ENCODE measurements around the gene HOOK2.
"Not testable (repeated sequence)": the region's sequence is repeated elsewhere in the genome, so short reads cannot be mapped to it uniquely, and the experiment has no call there.

Gene HOOK2, protein sequence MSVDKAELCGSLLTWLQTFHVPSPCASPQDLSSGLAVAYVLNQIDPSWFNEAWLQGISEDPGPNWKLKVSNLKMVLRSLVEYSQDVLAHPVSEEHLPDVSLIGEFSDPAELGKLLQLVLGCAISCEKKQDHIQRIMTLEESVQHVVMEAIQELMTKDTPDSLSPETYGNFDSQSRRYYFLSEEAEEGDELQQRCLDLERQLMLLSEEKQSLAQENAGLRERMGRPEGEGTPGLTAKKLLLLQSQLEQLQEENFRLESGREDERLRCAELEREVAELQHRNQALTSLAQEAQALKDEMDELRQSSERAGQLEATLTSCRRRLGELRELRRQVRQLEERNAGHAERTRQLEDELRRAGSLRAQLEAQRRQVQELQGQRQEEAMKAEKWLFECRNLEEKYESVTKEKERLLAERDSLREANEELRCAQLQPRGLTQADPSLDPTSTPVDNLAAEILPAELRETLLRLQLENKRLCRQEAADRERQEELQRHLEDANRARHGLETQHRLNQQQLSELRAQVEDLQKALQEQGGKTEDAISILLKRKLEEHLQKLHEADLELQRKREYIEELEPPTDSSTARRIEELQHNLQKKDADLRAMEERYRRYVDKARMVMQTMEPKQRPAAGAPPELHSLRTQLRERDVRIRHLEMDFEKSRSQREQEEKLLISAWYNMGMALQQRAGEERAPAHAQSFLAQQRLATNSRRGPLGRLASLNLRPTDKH

DNA sequence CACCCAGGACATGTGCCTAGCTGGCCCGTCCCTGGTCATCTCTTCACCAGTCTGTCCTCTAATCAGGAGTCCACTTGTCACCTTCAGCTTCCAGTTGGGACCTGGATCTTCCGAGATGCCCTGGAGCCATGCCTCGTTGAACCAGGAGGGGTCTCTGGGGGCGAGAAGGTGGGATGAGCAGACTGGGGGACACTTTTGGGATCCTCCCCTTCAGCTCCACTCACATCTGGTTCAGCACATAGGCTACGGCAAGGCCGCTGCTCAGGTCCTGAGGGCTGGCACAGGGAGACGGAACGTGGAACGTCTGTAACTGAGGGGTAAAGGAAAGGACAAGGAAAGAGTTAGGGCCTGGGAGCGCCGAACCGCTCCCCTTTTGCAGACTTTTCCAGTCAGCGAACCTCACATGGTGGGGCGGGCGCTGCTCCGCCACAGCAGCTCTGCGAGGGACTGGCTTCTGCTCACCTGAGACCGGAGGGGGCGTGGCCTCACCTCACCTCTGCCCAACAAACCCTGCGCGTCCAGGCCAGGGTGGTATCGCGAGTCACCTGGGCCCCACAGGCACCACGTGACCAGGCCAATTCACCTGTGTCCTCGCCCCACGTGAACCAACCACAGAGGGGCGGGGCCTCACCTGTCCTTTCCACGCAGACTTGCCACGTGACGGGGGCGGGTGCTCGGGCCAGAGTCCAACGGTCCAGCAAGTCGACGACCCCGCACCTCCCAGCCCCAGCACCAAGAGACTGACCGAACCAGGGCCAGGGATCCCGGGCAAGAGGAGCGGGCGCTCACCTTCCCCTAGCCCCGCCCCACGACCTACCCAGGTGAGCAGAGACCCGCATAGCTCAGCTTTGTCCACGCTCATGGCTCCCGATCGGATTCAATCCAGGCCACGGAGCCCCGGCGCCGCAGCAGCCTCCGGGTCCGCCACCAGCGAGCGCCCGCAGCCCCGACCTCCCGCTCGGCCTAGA is at the start of gene HOOK2:
TSS of gene HOOK2 (minus strand) at position 965 of the 968 bp plus-strand sequence. CDS start at position 862, 103 bp downstream.
- no peak for DNase-seq

DNA sequence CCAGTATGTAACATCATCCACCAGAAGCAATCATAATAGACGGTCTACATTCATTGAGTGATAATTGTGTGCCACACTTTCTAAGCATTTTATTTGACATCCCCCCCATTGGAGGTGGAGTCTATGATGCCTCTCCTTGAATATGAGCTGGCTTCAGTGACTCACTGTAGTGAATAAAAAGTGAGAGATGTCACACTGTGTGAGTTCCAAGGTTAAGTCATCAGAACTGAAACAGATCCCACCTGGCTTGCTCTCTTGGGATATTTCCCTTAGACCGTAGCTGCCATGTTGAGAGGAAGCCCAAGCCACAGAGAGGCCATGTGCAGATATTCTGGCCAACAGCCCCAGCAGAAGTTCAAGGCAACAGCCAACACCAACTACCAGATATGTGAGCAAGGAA is 46.4 kb upstream of the HOOK2 start:
- DNase-seq, result no peak

- DNase-seq, result not testable (repeated sequence)
Observed at GRCh38 chr19:12817810-12818209, 42.5 kb upstream of the HOOK2 start.

DNA sequence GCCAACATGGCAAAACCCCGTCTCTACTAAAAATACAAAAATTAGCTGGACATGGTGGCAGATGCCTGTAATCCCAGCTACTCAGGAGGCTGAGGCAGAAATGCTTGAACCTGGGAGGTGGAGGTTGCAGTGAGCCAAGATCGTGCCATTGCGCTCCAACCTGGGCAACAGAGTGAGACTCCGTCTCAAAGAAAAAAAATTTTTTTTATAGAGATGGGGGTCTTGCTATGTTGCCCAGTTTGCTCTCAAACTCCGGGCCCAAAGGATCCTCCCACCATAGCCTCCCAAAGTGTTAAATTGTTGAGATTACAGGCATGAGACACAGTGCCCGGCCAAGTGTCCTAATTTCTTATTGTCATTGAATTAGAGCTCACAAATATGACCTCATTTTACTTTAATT is 41.8 kb upstream of the HOOK2 start:
- DNase-seq, result not testable (repeated sequence)

GRCh38 chr19:12815088-12815487 is 39.7 kb upstream of the HOOK2 start:
- DNase-seq, result no peak

DNA sequence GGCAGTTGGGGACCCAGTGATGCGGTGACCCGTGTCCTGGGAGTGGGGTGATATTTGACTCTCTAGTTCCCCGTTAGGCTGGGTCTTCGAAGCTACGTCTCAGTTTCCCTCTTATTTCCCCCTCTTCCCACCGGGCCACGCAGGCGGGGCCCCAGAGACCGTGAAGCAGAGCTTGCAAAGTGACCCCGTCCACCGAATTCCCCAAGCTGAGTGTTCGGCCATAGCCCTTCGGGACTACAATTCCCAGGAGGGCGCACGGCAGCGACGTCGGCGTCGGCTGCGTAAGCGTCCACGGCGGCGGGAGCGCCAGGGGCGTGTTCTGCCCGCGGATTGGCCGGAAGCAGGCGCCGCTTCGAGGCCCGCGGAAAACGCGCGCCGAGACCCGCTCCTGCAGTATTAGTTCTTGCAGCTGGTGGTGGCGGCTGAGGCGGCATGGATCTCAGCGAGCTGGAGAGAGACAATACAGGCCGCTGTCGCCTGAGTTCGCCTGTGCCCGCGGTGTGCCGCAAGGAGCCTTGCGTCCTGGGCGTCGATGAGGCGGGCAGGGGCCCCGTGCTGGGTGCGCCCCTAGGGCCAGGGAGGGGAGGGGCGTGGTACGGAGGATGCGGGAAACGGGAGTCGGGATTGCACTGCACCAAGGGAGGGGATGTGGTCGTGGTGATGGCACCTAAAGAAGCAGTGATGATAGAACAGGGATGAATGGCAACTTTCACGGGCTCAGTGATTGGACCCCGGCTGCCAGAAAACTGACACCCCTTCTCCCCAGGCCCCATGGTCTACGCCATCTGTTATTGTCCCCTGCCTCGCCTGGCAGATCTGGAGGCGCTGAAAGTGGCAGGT is 31.1 kb upstream of the HOOK2 start, which contains the start of gene RNASEH2A:
TSS of gene RNASEH2A (plus strand) at position 343 of the 840 bp plus-strand sequence. CDS start at position 433, 90 bp downstream.
- peak; percentile 74 for DNase-seq

DNA sequence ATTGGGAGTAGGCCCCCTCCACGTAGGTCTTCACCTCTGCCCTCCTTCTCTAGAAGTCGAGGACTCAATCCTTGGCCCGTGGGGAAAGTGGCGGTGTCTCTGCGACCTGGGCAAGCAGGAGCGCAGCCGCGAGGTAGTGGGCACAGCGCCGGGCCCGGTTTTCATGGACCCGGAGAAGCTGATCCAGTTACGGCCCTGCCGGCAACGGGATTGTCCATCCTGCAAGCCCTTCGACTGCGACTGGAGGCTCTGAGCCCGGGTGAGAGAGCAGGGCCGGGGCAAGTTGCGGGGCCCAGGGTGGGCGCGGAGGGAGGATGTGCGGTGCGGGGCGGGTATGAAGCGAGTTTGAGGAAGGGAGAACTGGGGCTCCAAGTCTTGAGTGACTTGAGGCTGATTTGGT is 28.7 kb upstream of the HOOK2 start:
- no peak for DNase-seq

DNA sequence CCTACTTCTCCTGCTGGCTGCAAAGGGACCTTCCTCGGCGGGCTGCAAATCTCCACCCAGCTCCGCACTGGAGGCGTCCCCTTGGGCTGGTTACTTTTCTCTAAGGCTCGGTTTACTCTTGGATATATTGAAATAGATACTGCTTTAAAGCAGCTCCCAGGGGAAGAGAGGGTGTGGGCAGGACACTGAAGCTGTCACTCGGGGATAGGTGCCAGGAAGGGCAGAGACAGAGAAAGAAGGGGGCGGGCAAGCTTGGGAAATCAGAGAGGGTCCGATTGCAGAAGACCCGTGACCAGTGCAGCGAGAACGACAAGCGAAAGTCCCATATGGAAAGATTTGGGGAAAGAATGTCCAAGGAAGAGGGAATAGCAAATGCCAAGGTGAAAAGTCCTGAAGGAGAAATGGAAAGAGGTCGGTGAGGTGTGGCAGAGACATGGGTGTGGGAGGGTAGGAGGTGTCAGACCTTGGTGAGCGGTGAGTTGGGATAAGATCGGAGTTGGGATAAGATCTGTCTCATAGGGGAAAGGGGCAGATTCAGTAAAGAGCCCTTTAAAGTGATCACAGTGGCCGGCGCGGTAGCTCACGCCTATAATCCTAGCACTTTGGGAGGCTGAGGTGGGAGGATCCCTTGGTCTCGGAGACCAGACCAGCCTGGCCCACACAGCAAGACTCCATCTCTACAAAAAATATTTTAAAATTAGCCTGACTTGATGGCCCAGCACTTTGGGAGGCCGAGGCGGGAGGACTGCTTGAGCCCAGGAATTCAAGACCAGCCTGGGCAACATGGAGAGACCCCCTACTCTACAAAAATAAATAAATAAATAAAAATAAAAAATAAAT is 27.1 kb upstream of the HOOK2 start:
- DNase-seq, result no peak

DNA sequence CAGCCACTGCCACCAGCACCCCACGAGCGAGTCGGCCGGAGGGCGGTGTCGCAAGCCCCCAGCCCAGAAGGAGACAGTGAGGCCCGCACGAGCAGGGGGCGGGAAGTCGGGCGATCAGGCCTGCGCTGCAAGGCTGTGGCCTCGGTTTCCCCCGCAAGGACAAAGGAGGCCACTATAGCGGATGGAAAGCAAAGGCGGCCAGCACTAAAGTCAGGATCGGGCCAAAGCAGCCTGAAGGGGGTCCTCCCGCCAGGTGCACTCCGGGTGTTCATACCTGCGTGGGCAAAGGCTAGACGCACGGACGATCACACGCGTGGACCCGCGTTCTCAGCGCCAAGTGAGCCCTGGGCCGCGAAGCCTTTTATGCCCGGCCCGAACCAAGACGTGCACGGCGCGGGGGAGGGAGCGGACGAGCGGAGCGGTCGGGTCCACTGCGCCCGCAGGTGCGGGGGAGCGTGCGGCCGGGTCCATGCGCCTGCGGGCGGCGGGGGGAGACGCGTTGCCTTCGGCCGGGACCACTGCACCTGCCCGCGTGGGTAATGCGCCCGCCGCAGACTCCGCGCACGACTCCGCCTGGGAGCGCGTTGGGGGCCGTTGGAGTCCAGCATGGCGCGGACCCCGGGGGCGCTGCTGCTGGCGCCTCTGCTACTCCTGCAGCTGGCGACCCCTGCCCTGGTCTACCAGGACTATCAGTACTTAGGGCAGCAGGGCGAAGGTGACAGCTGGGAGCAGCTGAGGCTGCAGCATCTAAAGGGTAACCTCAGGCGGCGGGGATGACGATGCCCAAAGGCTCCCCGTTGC is 26.3 kb upstream of the HOOK2 start, which contains the start of the genes PRDX2 and THSD8:
TSS of gene PRDX2 (minus strand) at position 335 of the 801 bp plus-strand sequence. CDS start 539 bp downstream, outside the sequence.
TSS of gene THSD8 (plus strand) at position 604 of the 801 bp plus-strand sequence. CDS start at position 607, 3 bp downstream.
- peak; percentile 45 for DNase-seq

DNA sequence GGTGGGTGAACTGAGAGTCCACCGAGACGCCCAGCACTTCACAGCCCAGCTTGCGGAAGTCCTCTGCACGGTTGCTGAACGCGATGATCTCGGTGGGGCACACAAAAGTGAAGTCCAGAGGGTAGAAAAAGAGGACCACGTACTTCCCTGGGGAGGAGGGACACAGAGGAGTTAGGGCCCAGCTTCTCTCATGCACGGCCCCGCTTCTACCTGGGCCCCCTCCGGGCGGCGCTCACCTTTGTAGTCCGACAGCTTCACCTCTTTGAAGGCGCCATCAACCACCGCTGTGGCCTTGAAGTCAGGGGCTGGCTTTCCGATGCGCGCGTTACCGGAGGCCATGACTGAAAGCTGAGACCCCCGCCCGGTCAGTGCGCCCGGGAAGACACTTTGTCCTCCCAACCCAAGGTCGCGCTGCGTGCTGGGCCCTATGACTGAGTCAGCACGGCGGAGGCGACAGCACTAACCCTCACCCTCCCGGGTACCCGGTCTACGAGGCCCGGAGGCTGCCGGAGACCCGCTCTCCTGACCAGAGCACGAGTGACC is 25.6 kb upstream of the HOOK2 start:
- DNase-seq, result peak; percentile 10

DNA sequence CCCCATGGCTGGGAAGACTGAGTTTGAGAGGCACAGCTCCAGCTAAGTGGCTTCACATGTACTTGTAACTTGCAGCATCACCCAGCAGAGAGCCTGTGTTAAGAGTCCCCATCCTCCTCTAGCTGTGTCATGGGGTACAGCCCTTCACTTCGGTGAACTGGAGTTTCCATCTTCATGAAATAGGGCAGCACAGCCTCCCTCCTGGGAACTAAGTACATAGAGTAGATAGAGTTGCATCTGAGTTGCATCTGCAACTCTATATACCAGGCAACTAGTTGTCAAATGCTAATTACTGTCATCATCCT is 25.1 kb upstream of the HOOK2 start:
- DNase-seq, result no peak

DNA sequence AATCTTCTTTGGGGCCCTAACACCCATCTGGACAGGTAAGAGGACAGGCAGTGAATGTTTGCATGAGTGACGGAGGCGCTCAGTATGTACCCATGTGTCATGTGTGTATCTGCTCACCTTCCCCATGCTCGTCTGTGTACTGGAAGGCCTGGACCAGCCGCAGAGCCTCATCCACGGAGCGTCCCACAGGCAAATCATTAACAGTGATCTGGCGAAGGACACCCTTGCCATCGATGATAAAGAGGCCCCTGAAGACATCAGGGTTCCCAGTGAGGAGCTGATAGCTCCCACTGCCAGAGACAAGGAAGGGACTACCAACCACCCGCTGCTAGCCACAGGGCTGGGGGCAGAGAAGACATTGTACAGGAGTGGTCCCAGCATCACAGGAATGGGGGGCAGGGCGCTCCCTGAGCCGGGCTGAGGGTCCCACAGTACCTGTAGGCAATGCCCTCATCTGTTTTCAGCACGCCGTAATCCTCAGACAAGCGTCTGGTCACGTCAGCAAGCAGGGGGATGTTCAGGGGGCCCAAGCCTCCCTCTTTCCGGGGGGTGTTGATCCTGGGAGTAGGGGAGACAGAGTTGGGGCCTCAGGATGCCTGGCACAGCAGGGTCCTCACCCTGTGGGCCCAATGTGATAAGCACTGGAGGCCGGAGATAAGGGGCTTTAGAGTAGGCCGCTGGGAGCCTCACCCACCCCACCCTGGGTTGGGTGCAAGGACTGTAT is 24.6 kb upstream of the HOOK2 start:
- no peak for DNase-seq

- not testable (repeated sequence) for DNase-seq
Observed at GRCh38 chr19:12797607-12798006, 22.3 kb upstream of the HOOK2 start.

- DNase-seq, result no peak
Observed at GRCh38 chr19:12797141-12797587, 21.8 kb upstream of the HOOK2 start.

- peak; percentile 68 for DNase-seq
Observed at GRCh38 chr19:12796146-12797071, 21.1 kb upstream of the HOOK2 start.

- DNase-seq, result no peak
Observed at GRCh38 chr19:12794971-12795381, 19.6 kb upstream of the HOOK2 start.

DNA sequence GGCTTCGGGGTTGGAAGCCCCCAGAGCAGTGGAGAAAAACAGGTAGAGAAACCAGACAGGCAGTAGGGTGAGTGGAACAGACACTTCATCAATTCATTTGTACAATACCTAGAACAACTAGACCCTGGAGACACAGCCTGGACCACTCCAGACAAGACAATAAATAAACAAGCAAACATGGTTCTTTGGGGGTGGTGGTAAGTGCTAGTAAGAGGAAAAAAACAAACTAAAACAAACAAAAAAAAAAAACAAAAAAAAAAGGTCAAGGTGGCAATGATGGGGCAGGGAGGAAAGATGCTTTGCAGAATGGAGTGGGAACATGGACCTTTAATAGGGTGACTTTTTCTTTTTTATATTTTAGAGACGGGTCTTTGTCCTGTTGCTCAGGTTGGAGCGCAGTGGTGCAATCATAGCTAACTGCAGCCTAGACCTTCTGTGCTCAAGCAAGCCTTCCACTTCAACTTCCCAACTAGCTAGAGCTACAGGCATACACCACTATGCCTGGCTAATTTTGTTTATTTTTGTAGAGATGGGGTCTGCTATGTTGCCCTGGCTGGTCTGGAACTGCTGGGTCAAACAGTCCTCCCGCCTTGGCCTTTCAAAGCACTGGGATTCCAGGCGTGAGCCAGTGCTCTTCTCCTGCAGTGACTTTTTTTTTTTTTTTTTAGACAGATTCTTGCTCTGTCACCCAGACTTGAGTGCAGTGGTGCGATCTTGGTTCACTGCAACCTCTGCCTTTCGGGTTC is 19.0 kb upstream of the HOOK2 start:
- DNase-seq, result no peak
